GM18868 (cell line): ENCODE data around the gene SEPTIN1.

Experiments used
- ATAC-seq: cut with Tn5 transposase; IDR thresholded peaks from one replicate; pipeline ENCODE4 v1.9.1; 2021; ENCODE audit warnings: mild to moderate bottlenecking, moderate library complexity; ENCODE audit not compliant: unreplicated experiment

SEPTIN1 gene

GRCh38 chr16:30358990-30359870, 23.1 kb downstream of the SEPTIN1 start:
- ATAC-seq, result no peak

GRCh38 chr16:30358577-30358936, 23.8 kb downstream of the SEPTIN1 start:
- no peak for ATAC-seq

GRCh38 chr16:30357715-30358576, 24.4 kb downstream of the SEPTIN1 start:
- ATAC-seq, result no peak

- no peak for ATAC-seq
Measured at GRCh38 chr16:30357085-30357714, 25.2 kb downstream of the SEPTIN1 start.

- ATAC-seq, result no peak
Measured at GRCh38 chr16:30356401-30357084, 25.8 kb downstream of the SEPTIN1 start.

- no peak for ATAC-seq
Measured at GRCh38 chr16:30355954-30356308, 26.4 kb downstream of the SEPTIN1 start.

GRCh38 chr16:30355144-30355953, 27.0 kb downstream of the SEPTIN1 start, which contains the start of gene CD2BP2:
CD2BP2 (minus strand) TSS chr16:30355308; CDS start chr16:30354681, 627 bp downstream.
- peak; percentile 69 for ATAC-seq

- peak; percentile 2 for ATAC-seq
Measured at GRCh38 chr16:30354423-30355143, 27.8 kb downstream of the SEPTIN1 start.

GRCh38 chr16:30353438-30354129, 28.8 kb downstream of the SEPTIN1 start:
- ATAC-seq, result no peak

- ATAC-seq, result no peak
Measured at GRCh38 chr16:30352488-30353401, 29.6 kb downstream of the SEPTIN1 start.

- ATAC-seq, result no peak
Measured at GRCh38 chr16:30351586-30352419, 30.6 kb downstream of the SEPTIN1 start.

- ATAC-seq, result no peak
Measured at GRCh38 chr16:30351001-30351441, 31.3 kb downstream of the SEPTIN1 start.

- peak; percentile 63 for ATAC-seq
Measured at GRCh38 chr16:30350134-30350871, 32.1 kb downstream of the SEPTIN1 start.

GRCh38 chr16:30349675-30350074, 32.7 kb downstream of the SEPTIN1 start:
- ATAC-seq, result peak; percentile 49

- ATAC-seq, result no peak
Measured at GRCh38 chr16:30348929-30349328, 33.4 kb downstream of the SEPTIN1 start.

- ATAC-seq, result no peak
Measured at GRCh38 chr16:30348113-30348512, 34.2 kb downstream of the SEPTIN1 start.
